ENCODE data around the gene ELL2. TPM values are rescaled to one million over a fixed set of nuclear protein-coding genes. Genes with fewer than 3 reads are reported as not detected.

The ELL2 gene
- total and polyA plus RNA-seq, 9 of the 15 experiments (the other 6 are each of a cell fraction or from before 2014, with no cell fraction given) = 4.3 to 18.3 (median 14.5) TPM

DNA sequence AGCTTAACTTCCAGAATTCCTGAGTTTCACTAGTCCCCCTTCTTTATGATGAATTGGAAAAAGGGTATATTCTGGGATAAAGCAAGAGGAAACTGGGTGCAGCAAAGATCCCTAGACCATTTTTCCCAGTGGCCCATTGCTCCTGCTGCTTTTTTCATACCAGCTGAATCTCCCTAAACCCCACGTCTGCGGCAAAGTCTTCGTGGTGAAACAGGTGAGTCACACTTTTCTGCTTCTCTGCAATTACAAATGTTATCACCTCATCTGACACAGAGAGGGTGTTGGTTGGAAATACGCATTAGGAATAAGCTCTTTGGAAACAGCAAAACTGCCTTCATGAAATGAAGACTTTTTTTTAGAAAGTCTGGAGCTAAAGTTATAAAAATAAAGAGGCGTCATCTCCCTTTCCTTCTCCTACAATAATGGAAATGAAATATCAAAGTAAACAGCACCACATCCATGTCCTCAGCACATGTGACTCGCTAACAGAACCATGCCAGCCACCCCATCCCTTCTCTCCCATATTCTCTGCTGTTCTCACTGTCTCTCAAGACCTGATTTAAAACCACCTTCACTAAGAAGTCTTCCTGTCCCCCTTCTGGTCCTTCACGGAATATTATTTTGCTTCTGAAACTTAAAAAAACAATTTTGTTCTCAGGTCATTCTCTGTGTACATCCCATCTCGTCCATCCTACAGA, 99.6 kb downstream of the ELL2 start:
- Histone ChIP-seq H3K9me3 (replicated peaks; ENCODE audit: control insufficient read depth, insufficient read depth, low read depth, low read length) (no peaks in the 10 kb centered on the region), H3K36me3 (ENCODE audit: control insufficient read depth, insufficient read depth, low read length) (no peaks in the 10 kb centered on the region), H3K27me3 (ENCODE audit: control insufficient read depth in 2 of 2, insufficient read depth in 2 of 2, low read length in 2 of 2) (0 out of 5 replicates have a peak, but pooled peaks cover 0 to 4% of the 10 kb centered on the region in 2 experiments), H3K27ac (ENCODE audit: extremely low read depth, low read depth, low read length) (no peak overlapping the region), H3K9me1 (ENCODE audit: control insufficient read depth, insufficient read depth, low read length) (no peaks in the 10 kb centered on the region), H3K9ac (ENCODE audit: insufficient read depth in 1 of 2, low read depth in 2 of 2, low read length in 2 of 2) (no peak overlapping the region), H4K20me1 (replicated peaks; ENCODE audit: control insufficient read depth, insufficient read depth, low read length) (no peaks in the 10 kb centered on the region), H3K4me2 (ENCODE audit: insufficient read depth, low read length) (no peak overlapping the region), H3K79me2 (ENCODE audit: control insufficient read depth, insufficient read depth, low read length) (no peaks in the 10 kb centered on the region), H3K4me1 (replicated peaks in 1 of 2; ENCODE audit: control insufficient read depth in 2 of 2, insufficient read depth in 2 of 2, low read length in 2 of 2) (peaks cover 11 to 15% of the 10 kb centered on the region in 2 experiments), H2AFZ (ENCODE audit: low read depth, low read length) (no peak overlapping the region), H3K4me3 (no peak overlapping the region)
- ATAC-seq = no peak
- POLR2A ChIA-PET = interaction anchor here (0.8 to 1.0 kb wide), 3 partner anchors 9 to 22 kb away, joined by 3 to 4 read pairs (median 3); no protein-coding TSS in a partner anchor
- no TSS peak for BruUV-seq (replicated peaks)
- DNase-seq (ENCODE audit: extremely low read depth in 1 of 4, low spot score in 3 of 4) = no peak
- CTCF ChIA-PET (ENCODE audit: low intra/inter-chr PET ratio) = interaction anchor here (0.8 kb wide), 1 partner anchor 475 kb away, joined by 3 read pairs; no protein-coding TSS in a partner anchor
- 16% methylated on average over 8 of the region's 8 CpGs for WGBS (ENCODE audit: insufficient coverage, low coverage, missing lambda C conversion rate)
- intact Hi-C loops (cut with micrococcal nuclease) (loop anchor here (2.0 kb wide), 2 partner anchors 23 to 99 kb away; partner anchors contain the start of gene ELL2), in situ Hi-C loops (cut with MboI) (loop anchor here (5.0 kb wide), 1 partner anchor 475 kb away; no protein-coding TSS in a partner anchor)
- peak; percentile 44 for FAIRE-seq
- no peak for TF ChIP-seq ZFX (CRISPR knock-in tag; IDR thresholded peaks at IDR 0.05)
- TF ChIP-seq PHB2 (IDR thresholded peaks at IDR 0.05; ENCODE audit: low read depth) = no peak
- TF ChIP-seq RAD21 (CRISPR knock-in tag; conservative IDR thresholded peaks at IDR 0.05 in 1 of 2, IDR thresholded peaks at IDR 0.05 in 1 of 2) = no peak
- TF ChIP-seq TCF3 (CRISPR knock-in tag; IDR thresholded peaks at IDR 0.05) = no peak
- no peak for TF ChIP-seq MXD1 (CRISPR knock-in tag; IDR thresholded peaks at IDR 0.05; ENCODE audit: borderline replicate concordance, poor library complexity, severe bottlenecking)
- TF ChIP-seq JUN (IDR thresholded peaks at IDR 0.05; ENCODE audit: borderline replicate concordance, low read depth, low read length) = peak; percentile 49; the same call in 1 of the 2 replicates
- TF ChIP-seq JUN (CRISPR knock-in tag; IDR thresholded peaks at IDR 0.05; ENCODE audit: borderline replicate concordance) = no peak
- TF ChIP-seq, protein P1, sequence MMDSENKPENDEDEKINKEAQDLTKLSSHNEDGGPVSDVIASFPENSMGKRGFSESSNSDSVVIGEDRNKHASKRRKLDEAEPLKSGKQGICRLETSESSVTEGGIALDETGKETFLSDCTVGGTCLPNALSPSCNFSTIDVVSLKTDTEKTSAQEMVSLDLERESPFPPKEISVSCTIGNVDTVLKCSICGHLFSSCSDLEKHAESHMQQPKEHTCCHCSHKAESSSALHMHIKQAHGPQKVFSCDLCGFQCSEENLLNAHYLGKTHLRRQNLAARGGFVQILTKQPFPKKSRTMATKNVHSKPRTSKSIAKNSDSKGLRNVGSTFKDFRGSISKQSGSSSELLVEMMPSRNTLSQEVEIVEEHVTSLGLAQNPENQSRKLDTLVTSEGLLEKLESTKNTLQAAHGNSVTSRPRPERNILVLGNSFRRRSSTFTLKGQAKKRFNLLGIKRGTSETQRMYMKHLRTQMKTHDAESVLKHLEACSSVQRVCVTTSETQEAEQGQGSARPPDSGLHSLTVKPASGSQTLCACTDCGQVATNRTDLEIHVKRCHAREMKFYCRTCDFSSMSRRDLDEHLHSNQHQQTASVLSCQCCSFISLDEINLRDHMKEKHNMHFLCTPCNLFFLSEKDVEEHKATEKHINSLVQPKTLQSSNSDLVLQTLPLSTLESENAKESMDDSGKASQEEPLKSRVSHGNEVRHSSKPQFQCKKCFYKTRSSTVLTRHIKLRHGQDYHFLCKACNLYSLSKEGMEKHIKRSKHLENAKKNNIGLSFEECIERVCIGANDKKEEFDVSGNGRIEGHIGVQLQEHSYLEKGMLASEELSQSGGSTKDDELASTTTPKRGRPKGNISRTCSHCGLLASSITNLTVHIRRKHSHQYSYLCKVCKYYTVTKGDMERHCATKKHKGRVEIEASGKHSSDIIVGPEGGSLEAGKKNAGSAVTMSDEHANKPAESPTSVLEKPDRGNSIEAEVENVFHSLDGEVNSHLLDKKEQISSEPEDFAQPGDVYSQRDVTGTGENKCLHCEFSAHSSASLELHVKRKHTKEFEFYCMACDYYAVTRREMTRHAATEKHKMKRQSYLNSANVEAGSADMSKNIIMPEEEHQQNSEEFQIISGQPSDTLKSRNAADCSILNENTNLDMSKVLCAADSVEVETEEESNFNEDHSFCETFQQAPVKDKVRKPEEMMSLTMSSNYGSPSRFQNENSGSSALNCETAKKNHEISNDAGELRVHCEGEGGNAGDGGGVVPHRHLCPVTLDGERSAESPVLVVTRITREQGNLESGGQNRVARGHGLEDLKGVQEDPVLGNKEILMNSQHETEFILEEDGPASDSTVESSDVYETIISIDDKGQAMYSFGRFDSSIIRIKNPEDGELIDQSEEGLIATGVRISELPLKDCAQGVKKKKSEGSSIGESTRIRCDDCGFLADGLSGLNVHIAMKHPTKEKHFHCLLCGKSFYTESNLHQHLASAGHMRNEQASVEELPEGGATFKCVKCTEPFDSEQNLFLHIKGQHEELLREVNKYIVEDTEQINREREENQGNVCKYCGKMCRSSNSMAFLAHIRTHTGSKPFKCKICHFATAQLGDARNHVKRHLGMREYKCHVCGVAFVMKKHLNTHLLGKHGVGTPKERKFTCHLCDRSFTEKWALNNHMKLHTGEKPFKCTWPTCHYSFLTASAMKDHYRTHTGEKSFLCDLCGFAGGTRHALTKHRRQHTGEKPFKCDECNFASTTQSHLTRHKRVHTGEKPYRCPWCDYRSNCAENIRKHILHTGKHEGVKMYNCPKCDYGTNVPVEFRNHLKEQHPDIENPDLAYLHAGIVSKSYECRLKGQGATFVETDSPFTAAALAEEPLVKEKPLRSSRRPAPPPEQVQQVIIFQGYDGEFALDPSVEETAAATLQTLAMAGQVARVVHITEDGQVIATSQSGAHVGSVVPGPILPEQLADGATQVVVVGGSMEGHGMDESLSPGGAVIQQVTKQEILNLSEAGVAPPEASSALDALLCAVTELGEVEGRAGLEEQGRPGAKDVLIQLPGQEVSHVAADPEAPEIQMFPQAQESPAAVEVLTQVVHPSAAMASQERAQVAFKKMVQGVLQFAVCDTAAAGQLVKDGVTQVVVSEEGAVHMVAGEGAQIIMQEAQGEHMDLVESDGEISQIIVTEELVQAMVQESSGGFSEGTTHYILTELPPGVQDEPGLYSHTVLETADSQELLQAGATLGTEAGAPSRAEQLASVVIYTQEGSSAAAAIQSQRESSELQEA (IDR thresholded peaks at IDR 0.05; ENCODE audit: low read depth) = no peak
- TF ChIP-seq, protein P2, sequence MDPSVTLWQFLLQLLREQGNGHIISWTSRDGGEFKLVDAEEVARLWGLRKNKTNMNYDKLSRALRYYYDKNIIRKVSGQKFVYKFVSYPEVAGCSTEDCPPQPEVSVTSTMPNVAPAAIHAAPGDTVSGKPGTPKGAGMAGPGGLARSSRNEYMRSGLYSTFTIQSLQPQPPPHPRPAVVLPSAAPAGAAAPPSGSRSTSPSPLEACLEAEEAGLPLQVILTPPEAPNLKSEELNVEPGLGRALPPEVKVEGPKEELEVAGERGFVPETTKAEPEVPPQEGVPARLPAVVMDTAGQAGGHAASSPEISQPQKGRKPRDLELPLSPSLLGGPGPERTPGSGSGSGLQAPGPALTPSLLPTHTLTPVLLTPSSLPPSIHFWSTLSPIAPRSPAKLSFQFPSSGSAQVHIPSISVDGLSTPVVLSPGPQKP (CRISPR knock-in tag; IDR thresholded peaks at IDR 0.05) = no peak
- no peak for TF ChIP-seq ZNF347 (CRISPR knock-in tag; IDR thresholded peaks at IDR 0.05; ENCODE audit: low read depth)
- TF ChIP-seq ARID1B (IDR thresholded peaks at IDR 0.05) = 0 out of 2 replicates have a peak, but pooled peaks have one; percentile 16

All from K562 (cell line).